OCI-LY1 (cell line): ENCODE measurements around the gene ENTPD8.

Source experiments
- EZH2 ChIP-seq: fragments of 200-600 bp; sonication (generic), shearing (Covaris generic); IDR thresholded peaks from 2 replicates; pipeline ENCODE4 v1.8.0; 2017; ENCODE audit warnings: borderline replicate concordance, mixed run types, mild to moderate bottlenecking, antibody characterized with exemption, low read length, moderate library complexity, mixed read lengths
- TF ChIP-seq, protein P1 (sequence below): fragments of 200-600 bp; sonication (generic), shearing (Covaris generic); IDR thresholded peaks from 2 replicates; pipeline ENCODE4 v1.5.1; 2017; ENCODE audit warnings: mild to moderate bottlenecking, antibody characterized with exemption, low read length, moderate library complexity, mixed read lengths

DNA sequence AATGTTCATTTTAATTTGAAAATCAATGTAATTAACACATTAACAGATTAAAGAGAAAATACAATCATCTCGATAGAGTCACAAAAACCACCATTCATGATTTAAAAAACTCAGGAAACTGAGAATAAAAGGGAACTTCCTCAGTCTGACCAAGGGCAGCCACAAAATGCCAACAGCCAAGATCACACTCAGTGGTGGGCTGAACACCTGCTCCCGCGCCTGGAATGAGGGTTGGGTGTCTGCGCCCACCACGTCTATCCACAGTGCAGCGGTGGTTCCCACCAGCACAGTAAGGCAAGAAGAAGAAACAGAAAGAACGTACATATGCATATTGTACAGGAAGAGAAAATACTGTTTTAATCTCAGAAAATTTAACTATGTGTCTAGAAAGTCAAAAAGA lies 29.6 kb upstream of the ENTPD8 start:
- TF ChIP-seq, protein P1, sequence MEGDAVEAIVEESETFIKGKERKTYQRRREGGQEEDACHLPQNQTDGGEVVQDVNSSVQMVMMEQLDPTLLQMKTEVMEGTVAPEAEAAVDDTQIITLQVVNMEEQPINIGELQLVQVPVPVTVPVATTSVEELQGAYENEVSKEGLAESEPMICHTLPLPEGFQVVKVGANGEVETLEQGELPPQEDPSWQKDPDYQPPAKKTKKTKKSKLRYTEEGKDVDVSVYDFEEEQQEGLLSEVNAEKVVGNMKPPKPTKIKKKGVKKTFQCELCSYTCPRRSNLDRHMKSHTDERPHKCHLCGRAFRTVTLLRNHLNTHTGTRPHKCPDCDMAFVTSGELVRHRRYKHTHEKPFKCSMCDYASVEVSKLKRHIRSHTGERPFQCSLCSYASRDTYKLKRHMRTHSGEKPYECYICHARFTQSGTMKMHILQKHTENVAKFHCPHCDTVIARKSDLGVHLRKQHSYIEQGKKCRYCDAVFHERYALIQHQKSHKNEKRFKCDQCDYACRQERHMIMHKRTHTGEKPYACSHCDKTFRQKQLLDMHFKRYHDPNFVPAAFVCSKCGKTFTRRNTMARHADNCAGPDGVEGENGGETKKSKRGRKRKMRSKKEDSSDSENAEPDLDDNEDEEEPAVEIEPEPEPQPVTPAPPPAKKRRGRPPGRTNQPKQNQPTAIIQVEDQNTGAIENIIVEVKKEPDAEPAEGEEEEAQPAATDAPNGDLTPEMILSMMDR = no peak
- no peak for TF ChIP-seq EZH2
